ENCODE measurements around the gene RPS6KA1. TPM values are rescaled to one million over a fixed set of nuclear protein-coding genes. Genes with fewer than 3 reads are reported as not detected.

RPS6KA1 gene
- total RNA-seq, 1 experiment from 2014 or later = 60.5 TPM

- H3K79me2 ChIP-seq (ENCODE audit: low read depth) = no peaks in the 10 kb centered on the region
- H3K4me3 ChIP-seq = no peak overlapping the region
- no TSS peak for BruUV-seq (replicated peaks)
- H3F3A ChIP-seq (ENCODE audit: insufficient read depth, low read depth) = no peaks in the 10 kb centered on the region
- H3K4me1 ChIP-seq (replicated peaks; ENCODE audit: insufficient read depth) = 0 out of 2 replicates have a peak, but pooled peaks cover 5% of the 10 kb centered on the region
- intact Hi-C loops (cut with micrococcal nuclease; ENCODE audit: unreplicated experiment) = no loop called here
- no peaks in the 10 kb centered on the region for H3K9me3 ChIP-seq (ENCODE audit: insufficient read depth, low read depth)
- H2AFZ ChIP-seq = no peak overlapping the region
- ChIA-PET CTCF (no interaction called here), POLR2A (ENCODE audit: unreplicated experiment) (no interaction called here)
- TF ChIP-seq CTCF (conservative IDR thresholded peaks at IDR 0.05) = no peak
- no peak for TF ChIP-seq EZH2 (IDR thresholded peaks at IDR 0.05; ENCODE audit: low read depth)
- H4K20me1 ChIP-seq (ENCODE audit: insufficient read depth) = no peaks in the 10 kb centered on the region
- no peak overlapping the region for H3K27ac ChIP-seq
- no peak overlapping the region for H3K4me2 ChIP-seq
- no peaks in the 10 kb centered on the region for H3K9me2 ChIP-seq (ENCODE audit: insufficient read depth)
- no peaks in the 10 kb centered on the region for H3K36me3 ChIP-seq (ENCODE audit: low read depth)
- H3K27me3 ChIP-seq (ENCODE audit: insufficient read depth, low read depth) = no peaks in the 10 kb centered on the region
- no peak for DNase-seq
Observed at GRCh38 chr1:26582053-26582835, 52.7 kb downstream of the RPS6KA1 start.

- CTCF ChIA-PET = no interaction called here
- no peaks in the 10 kb centered on the region for H3K79me2 ChIP-seq (ENCODE audit: low read depth)
- POLR2A ChIA-PET (ENCODE audit: unreplicated experiment) = no interaction called here
Observed at GRCh38 chr1:26582836-26583460, 53.4 kb downstream of the RPS6KA1 start.

More at GRCh38 chr1:26582836-26583460, 53.4 kb downstream of the RPS6KA1 start:
- no TSS peak for BruUV-seq (replicated peaks)
- no peak overlapping the region for H3K4me2 ChIP-seq
- 0 out of 2 replicates have a peak, but pooled peaks cover 5% of the 10 kb centered on the region for H3K4me1 ChIP-seq (replicated peaks; ENCODE audit: insufficient read depth)
- no peak for DNase-seq
- no peak overlapping the region for H3K27ac ChIP-seq
- no peak overlapping the region for H2AFZ ChIP-seq
- H3K9me3 ChIP-seq (ENCODE audit: insufficient read depth, low read depth) = no peaks in the 10 kb centered on the region
- TF ChIP-seq CTCF (conservative IDR thresholded peaks at IDR 0.05) (no peak), EZH2 (IDR thresholded peaks at IDR 0.05; ENCODE audit: low read depth) (no peak)
- no peaks in the 10 kb centered on the region for H3F3A ChIP-seq (ENCODE audit: insufficient read depth, low read depth)
- H3K27me3 ChIP-seq (ENCODE audit: insufficient read depth, low read depth) = no peaks in the 10 kb centered on the region
- intact Hi-C loops (cut with micrococcal nuclease; ENCODE audit: unreplicated experiment) = no loop called here
- H3K36me3 ChIP-seq (ENCODE audit: low read depth) = no peaks in the 10 kb centered on the region
- no peak overlapping the region for H3K4me3 ChIP-seq
- no peaks in the 10 kb centered on the region for H3K9me2 ChIP-seq (ENCODE audit: insufficient read depth)
- no peaks in the 10 kb centered on the region for H4K20me1 ChIP-seq (ENCODE audit: insufficient read depth)
